Measurements from ENCODE around the gene SPATA16. TPM values are rescaled to one million over a fixed set of nuclear protein-coding genes. Genes with fewer than 3 reads are reported as not detected.

SPATA16 gene
- polyA plus RNA-seq, 1 donor from 2014 or later: not detected

- H4K20me1 ChIP-seq (ENCODE audit: insufficient read depth): no peaks in the 10 kb centered on the region
- H3K4me3 ChIP-seq (ENCODE audit: low read length): no peak overlapping the region
- H3K9ac ChIP-seq (ENCODE audit: low read length): no peak overlapping the region
- no peaks in the 10 kb centered on the region for H3K9me2 ChIP-seq (ENCODE audit: insufficient read depth, low read length)
- no peak overlapping the region for H3K4me2 ChIP-seq (ENCODE audit: low read length)
- no peak overlapping the region for H2AFZ ChIP-seq (ENCODE audit: low read depth, low read length)
- no peaks in the 10 kb centered on the region for H3K27me3 ChIP-seq (ENCODE audit: insufficient read depth, low read depth, low read length)
- no peaks in the 10 kb centered on the region for H3K79me2 ChIP-seq (replicated peaks; ENCODE audit: insufficient read depth, low read length)
- no peaks in the 10 kb centered on the region for H3K36me3 ChIP-seq (ENCODE audit: insufficient read depth, low read length)
- H3K27ac ChIP-seq (ENCODE audit: low read length): no peak overlapping the region
- H3K9me3 ChIP-seq (ENCODE audit: low read length): no peaks in the 10 kb centered on the region
- TF ChIP-seq EP300 (conservative IDR thresholded peaks at IDR 0.05; ENCODE audit: poor library complexity, severe bottlenecking) (no peak), RAD21 (conservative IDR thresholded peaks at IDR 0.05) (no peak), TAF1 (IDR thresholded peaks at IDR 0.05; ENCODE audit: low read depth) (no peak), SMC3 (conservative IDR thresholded peaks at IDR 0.05; ENCODE audit: poor library complexity) (no peak), REST (IDR thresholded peaks at IDR 0.05; ENCODE audit: borderline replicate concordance) (no peak), POLR2AphosphoS5 (IDR thresholded peaks at IDR 0.05) (no peak)
- H3F3A ChIP-seq (ENCODE audit: insufficient read depth, low read length, poor library complexity, severe bottlenecking): no peaks in the 10 kb centered on the region
Measured at GRCh38 chr3:172848910-172849309, 292.1 kb downstream of the SPATA16 start.

- no peaks in the 10 kb centered on the region for H4K20me1 ChIP-seq (ENCODE audit: insufficient read depth)
- no peaks in the 10 kb centered on the region for H3K79me2 ChIP-seq (replicated peaks; ENCODE audit: insufficient read depth, low read length)
- H2AFZ ChIP-seq (ENCODE audit: low read depth, low read length): no peak overlapping the region
- H3K9me3 ChIP-seq (ENCODE audit: low read length): no peaks in the 10 kb centered on the region
- no peaks in the 10 kb centered on the region for H3K27me3 ChIP-seq (ENCODE audit: insufficient read depth, low read depth, low read length)
- H3F3A ChIP-seq (ENCODE audit: insufficient read depth, low read length, poor library complexity, severe bottlenecking): no peaks in the 10 kb centered on the region
- H3K36me3 ChIP-seq (ENCODE audit: insufficient read depth, low read length): no peaks in the 10 kb centered on the region
- H3K4me2 ChIP-seq (ENCODE audit: low read length): no peak overlapping the region
- H3K27ac ChIP-seq (ENCODE audit: low read length): no peak overlapping the region
- TF ChIP-seq TAF1 (IDR thresholded peaks at IDR 0.05; ENCODE audit: low read depth) (no peak), EP300 (conservative IDR thresholded peaks at IDR 0.05; ENCODE audit: poor library complexity, severe bottlenecking) (no peak), CTCF (IDR thresholded peaks at IDR 0.05; ENCODE audit: poor library complexity, severe bottlenecking) (no peak), POLR2AphosphoS5 (IDR thresholded peaks at IDR 0.05) (no peak), SMC3 (conservative IDR thresholded peaks at IDR 0.05; ENCODE audit: poor library complexity) (no peak), EZH2 (IDR thresholded peaks at IDR 0.05; ENCODE audit: borderline replicate concordance, insufficient read depth, low read length, poor library complexity, severe bottlenecking) (no peak), RAD21 (conservative IDR thresholded peaks at IDR 0.05) (no peak), REST (IDR thresholded peaks at IDR 0.05; ENCODE audit: borderline replicate concordance) (no peak), MXI1 (conservative IDR thresholded peaks at IDR 0.05; ENCODE audit: poor library complexity, severe bottlenecking) (no peak)
- H3K9ac ChIP-seq (ENCODE audit: low read length): no peak overlapping the region
- H3K4me3 ChIP-seq (ENCODE audit: low read length): no peak overlapping the region
- H3K9me2 ChIP-seq (ENCODE audit: insufficient read depth, low read length): no peaks in the 10 kb centered on the region
Measured at GRCh38 chr3:172847292-172847691, 293.7 kb downstream of the SPATA16 start.

All from neural cell (in vitro differentiated cells).